Activated CD4-positive, alpha-beta T cell treated with anti-CD3 and anti-CD28 coated beads, Interleukin-2, amount 50 U/mL, for 24 hours (primary cell): ENCODE results near the gene SORCS3.
"Not testable (repeated sequence)": the region's sequence is repeated elsewhere in the genome, so short reads cannot be mapped to it uniquely, and the experiment has no call there.

ENCODE experiments used
- DNase-seq, 2 donors: peaks; one replicate each; pipeline ENCODE4 v3.0.0-alpha.2; 2020; ENCODE audit warnings: low read depth in 1 of 2, low spot score in 1 of 2

Gene SORCS3

GRCh38 chr10:104689547-104689946, 48.5 kb downstream of the SORCS3 start:
- no peak for DNase-seq

DNA sequence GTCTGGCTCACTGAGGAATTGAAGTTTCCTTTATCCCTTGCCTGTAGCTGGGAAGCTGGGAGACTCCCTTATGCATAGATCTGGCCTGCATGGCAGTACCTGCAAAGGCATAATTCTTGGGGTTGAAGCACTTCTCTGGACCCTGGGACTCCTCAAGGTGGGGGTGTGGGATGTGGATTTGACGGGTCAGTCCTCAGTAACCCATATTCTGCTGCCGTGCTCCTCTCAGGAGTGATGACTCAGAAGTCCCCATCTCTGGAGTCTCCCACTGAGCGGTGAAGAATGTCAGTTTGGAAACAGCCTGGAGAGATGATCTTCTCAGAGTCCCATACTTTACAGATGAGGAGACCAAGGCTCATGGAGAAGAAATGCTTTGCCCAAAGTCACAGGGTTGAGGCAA, 49.0 kb downstream of the SORCS3 start:
- DNase-seq: no peak

- no peak for DNase-seq
Observed at GRCh38 chr10:104690959-104691358, 49.9 kb downstream of the SORCS3 start.

DNA sequence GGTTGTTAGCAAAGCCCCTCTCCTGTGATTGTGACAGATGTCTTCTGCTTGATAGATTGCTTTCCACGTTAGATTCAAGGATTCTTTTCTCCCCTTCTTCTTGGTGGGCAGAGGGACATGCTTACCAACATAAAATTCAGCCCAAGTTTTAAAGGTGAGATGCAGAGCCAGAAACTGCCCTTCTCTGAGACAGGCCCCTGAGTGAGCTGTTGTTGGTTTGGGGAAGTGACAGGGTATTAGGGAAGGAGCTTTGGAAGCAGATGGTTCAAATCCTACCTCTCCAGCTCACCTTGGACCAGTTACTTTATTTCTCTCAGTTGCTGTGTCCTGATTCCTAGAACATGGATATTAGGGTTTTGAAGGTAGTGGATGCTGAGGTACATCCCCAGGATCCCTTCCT, 53.0 kb downstream of the SORCS3 start:
- no peak for DNase-seq

- not testable (repeated sequence) for DNase-seq
Observed at GRCh38 chr10:104703262-104703661, 62.2 kb downstream of the SORCS3 start.

DNA sequence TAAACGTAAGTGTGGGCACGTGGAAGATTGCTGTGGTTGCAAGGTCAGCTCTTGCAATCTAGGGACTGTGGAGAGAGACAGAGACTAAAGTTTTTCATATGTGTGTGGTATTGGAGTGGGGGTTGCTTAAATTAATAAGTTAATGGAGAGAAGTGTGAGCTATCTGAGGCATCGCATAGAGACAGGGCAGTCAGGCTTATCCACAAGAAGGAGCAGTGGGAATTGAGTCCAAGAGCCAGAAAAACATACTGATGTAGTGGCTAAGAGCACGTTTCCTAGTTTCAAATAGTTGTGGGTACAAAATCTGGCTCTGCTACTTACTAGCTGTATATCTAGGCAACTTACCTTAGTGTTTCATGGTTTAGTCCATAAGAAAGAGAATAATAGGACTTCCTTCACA, 65.8 kb downstream of the SORCS3 start:
- no peak for DNase-seq

DNA sequence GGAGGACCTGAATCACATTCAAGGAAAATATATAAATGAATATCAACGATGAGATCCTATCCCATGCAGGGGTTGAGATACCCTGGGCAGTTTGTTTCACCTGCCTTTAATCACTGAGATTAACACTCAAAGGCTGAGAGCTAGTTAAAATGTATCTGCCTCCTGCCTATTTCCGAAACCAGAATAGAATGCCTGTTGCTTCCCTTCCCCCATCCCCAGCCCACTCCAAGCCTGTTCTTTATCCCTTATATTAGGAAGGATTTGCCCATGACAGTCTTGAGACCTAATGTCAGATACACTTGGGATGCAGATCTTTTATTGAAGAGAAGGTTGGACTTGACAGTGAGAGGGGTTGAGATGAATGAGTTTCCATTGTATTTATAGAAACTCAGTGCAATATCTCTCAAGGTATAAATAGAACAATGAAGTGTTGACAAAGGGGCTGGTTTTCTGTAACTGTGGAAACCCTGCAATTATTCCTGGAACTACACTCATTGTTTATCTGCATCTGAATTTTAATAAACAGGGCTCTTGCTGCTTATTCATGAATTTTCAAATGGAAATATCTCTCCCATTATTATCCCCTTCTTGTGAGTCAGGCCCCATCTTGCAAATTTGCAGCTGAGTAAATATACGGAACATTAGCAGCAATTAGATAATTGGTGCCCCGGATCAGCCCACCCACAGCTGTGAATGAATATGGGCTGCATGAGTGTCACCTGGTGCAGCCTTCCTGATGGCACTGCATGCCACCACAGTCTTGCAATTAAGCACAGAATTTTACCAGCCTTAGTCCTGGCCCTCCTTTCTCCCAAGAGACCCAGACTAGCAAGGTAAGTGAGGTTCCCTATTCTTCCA, 66.7 kb downstream of the SORCS3 start:
- DNase-seq: no peak

GRCh38 chr10:104711302-104711721, 70.2 kb downstream of the SORCS3 start:
- no peak for DNase-seq

DNA sequence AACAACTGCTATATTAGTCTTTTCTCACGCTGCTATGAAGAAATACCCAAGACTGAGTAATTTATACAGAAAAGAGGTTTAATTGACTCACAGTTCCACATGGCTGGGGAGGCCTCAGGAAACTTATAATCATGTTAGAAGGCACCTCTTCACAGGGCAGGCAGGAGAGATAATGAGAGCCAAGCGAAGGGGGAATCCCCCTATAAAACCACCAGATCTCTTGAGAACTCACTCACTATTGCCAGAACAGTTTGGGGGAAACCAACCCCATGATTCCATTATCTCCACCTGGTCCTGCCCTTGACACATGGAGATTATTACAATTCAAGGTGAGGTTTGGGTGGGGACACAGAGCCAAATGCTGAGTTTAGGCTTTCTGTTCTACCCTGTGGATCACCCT, 89.5 kb downstream of the SORCS3 start:
- not testable (repeated sequence) for DNase-seq

GRCh38 chr10:104731192-104731591, 90.1 kb downstream of the SORCS3 start:
- DNase-seq: no peak

DNA sequence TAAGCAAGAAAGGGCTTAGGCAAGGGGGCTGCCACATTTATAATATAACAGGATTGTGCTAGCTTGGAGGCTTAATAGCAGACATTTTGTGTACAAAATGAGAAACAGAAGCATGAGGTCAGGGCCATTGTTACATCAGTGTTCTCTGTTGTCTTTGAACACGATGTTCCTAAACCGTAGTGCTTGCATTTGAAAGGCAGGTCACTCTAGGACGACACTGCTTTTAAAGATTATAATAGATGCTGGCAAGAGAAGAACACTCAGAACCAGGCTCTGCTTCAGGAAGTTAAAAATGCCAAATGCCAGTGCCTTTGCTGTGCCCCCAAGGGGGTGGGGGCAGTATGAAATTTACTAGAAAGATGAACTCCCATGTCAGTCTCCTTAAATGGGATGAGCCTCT, 91.1 kb downstream of the SORCS3 start:
- no peak for DNase-seq

DNA sequence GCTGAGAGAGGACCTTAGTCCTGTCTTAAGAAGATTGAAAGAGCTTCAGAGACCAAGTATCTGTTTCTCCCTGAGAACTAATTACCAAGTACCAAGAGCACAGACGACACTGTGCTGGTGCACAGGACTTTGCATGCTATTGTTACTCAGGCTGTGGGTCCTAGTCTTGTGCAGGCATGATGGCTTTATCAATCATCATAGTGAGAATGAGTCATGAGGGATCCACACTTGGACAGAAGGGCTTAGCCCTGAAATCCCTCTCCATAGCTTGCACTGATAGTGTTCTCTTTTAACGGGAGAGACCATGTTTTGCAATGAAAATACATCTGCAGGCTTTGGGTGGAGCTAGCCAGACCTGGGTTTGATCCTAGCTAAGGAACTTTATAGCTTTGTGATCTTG, 93.3 kb downstream of the SORCS3 start:
- DNase-seq: no peak

GRCh38 chr10:104735036-104735756, 94.1 kb downstream of the SORCS3 start:
- no peak for DNase-seq

GRCh38 chr10:104735757-104736391, 94.8 kb downstream of the SORCS3 start:
- no peak for DNase-seq

- no peak for DNase-seq
Observed at GRCh38 chr10:104741127-104741526, 100.0 kb downstream of the SORCS3 start.

- no peak for DNase-seq
Observed at GRCh38 chr10:104744052-104744451, 103.0 kb downstream of the SORCS3 start.

DNA sequence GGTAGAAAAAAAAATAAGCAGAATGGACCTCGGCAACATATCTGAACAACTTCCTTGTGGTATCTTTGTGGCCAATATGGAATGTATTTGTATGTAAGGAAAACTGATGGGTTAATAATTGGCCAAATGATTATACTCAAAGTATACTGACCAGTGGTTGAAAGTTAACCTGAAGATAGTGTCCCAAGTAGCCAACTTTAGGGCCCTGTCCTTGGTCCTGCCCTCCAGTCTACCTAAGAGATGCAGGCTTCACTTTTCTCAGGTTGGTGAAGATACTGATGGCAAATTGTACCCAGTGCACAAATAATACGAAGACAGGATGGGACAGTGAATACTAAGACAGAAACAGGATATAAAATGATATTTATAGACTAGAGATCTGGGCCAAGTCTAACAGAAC, 109.2 kb downstream of the SORCS3 start:
- DNase-seq: no peak

DNA sequence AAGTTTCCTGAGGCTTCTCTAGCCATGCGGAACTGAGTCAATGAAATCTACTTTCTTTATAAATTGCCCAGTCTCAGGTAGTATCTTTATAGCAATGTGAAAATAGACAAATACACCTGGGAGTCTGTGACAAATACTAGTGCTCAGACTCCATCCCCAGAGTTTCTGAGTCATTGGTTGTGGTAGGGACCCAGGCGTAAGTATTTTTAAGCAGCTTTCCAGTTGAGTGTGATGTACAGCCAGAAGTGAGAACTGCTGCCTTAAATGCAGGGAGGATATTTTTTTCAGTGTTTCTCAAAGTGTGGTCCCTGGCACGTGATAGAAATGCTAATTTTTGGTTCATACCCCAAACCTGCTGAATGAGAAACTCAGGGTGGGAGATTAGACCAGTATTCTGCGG, 121.7 kb downstream of the SORCS3 start:
- no peak for DNase-seq

DNA sequence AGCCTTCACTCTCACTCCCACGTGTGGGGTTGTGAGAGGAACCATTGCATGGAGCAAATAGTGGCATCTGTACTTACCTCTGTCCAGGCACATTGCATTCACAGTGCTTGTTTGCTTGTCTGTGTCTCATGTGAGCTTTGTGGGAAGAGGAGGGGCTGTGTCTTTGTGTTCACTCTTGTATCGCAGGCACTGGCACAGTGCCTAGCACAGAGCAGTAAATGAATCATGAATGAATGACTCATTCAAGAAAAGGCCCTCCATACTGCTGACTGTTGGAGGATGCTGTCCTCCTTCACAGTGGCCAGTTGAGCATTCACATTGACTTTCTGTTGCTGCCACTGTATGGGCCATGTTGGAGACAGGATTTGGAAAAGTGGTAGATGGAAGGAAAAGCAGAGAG, 125.3 kb downstream of the SORCS3 start:
- DNase-seq: no peak

- no peak for DNase-seq
Observed at GRCh38 chr10:104767282-104767681, 126.2 kb downstream of the SORCS3 start.

GRCh38 chr10:104767745-104768144, 126.7 kb downstream of the SORCS3 start:
- DNase-seq: no peak

- no peak for DNase-seq
Observed at GRCh38 chr10:104773105-104773504, 132.0 kb downstream of the SORCS3 start.
